Effector CD4-positive, alpha-beta T cell (primary cell): Measurements from ENCODE around the gene THSD8.
A peak's percentile ranks its signal among the peaks of the same experiment; 100 is the strongest.

Experiments used
- DNase-seq: peaks from one replicate; pipeline ENCODE4 v3.0.0-alpha.2; 2020

The THSD8 gene

DNA sequence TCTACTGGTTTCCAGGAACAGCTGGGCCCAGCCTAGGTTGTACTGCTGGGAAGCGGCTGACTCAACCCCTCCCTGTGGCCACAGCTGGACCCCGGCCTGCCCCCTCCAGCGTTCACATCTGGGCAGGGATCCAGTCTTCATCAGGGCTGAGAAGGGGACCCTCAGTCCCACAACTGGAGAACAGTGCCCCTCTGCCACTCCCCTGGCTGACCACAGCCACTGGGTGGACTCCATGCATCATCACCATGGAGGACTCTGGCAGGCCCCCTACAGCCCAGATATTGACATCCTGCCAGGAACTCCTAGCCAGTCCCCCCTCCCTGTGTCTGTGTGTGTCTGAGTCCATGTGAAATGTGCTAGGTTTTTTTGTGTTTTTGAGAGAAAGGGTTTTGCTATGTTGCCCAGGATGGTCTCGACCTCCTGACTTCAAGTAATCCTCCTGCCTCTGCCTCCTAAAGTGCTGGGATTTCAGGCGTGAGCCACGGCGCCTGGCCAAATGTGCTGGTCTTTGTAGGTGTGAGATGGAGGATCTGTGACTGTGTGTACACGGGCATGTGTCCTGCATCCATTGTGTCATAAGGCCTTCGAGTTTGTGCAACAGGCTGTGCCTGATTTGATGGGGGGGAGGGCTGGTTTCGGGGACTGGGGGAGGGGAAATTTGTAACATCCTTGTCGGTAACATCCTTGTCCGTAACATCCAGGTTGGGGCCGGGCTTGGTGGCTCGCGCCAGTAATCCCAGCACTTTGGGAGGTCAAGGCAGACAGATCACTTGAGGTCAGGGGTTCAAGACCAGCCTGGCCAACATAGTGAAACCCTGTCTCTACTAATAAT, 22.5 kb upstream of the THSD8 start:
- no peak for DNase-seq

DNA sequence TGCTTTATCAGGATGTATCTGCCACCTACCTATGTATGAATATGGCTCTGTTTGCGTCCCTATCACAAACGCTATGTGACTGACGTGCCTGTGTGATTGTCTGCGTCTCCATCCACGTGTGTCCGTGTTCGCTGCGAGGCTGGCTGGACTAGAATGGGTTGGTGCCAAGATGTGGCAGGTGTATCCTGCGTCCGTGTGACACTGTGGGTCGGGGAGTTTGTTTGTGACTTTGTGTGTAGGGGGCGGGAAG, 19.8 kb upstream of the THSD8 start:
- DNase-seq, result peak; percentile 91

DNA sequence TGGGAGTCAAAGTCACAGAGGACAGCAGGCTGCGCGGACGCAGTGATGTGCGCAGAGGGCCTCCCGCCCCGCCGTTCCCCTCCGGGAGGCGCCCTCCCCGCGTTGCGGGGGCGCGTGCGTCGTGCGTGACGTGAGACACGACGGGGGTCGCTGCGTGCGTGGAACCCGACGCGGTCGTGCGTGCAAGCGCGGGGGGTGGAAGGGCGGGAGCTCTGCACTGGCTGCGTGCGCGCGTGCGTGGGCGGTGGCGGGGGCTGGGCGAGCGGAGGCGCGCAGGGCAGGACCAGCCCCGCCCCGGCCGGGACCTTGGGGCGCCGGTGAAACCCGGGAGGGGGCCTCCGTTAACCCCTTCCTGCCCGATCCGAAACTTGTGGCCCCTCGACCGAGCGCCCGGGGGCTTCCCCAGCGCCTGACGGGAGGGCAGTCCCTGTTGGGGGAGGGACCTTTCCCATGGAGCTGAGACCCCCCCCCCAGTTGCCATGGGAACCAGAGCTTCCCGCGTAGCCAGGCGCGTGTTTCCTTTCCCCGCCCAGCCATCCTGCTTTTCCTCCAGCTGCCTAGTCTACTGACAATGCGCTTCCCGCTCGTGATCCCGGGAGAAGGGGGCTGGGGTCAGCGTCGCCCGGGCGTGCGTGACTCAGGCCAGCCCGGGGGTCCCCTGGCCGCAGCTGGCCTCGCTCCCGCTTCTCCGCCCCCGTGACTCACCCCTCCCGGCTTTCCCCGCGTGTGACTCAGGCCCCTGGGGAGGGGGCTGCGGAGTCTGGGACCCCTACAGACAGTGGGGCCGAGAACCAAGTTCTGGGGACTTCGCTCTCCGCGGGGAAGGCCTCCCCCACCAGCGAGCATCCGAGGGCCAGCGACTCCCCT, 19.2 kb upstream of the THSD8 start:
- DNase-seq, result peak; percentile 95

DNA sequence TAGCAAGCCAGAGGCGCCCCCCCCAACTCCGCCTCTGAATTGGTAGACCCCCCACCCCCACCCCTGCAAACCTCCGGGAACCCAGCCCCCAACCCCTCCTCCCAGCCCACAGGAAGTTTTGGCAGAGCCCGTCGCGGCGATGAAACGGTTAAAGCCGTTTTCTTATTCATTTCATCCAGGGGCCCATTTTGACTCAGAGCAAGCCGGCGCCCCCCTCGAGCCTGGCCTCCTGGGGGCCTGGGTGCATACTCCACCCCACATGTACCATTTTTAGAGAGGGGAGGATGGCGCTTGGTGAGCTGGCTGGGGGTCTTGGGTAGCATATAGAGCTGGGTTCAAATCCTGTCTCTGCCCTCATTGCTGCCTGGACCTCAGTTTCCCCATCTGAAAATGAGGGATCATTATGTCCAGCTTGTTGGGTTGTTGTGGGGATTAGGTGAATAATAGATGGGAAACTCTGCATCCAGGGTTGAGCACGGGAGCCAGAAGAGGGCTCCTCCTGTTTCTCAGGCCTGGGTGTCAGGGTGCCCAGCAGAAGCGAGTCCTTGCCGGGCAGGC, 18.5 kb upstream of the THSD8 start:
- peak; percentile 23 for DNase-seq

DNA sequence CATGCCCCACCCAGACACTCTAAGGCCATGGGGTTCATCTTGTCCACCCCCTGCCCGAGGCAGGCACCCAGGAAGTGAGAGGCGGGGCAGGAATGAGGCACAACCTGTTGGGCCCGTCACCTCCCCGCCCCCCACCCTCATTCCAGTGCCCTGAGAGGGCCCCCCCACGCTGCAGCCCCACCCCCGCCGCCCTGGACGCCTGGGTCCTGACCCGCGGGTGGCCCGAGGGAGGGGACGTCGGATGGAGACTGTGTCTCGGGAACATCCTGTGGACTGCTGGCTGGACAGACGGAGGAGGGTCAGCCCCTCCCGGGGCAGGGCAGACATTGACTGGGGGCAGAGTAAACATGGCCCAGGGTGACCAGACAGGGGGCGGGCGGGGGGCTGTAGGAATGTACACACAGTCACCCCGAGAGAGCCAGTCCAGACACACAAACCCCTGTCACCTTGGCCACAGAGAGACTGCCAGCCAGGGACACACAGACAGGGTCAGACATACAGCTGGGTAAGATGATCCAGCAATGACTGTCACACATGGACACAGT, 17.9 kb upstream of the THSD8 start:
- DNase-seq, result no peak

DNA sequence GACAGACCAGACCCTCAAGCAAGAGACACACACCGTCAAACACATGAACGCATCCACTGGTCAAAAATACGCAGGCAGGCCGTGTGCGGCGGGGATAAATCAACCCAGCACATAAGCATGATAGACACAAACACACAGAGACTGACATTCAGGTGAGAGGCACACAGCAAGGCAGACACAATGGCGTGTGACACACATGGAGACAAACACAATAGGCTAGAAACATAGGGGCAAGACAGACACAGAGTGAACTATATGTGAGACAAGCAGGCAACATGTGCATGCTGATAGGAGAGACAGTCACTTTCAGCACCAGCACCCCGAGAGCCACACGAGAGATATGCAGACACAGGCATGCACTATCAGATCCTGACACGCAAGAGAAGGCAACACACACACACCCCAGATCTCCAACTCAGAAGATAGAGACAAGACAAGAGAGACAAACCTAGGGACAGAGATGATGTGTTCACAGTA, 17.4 kb upstream of the THSD8 start:
- DNase-seq, result no peak

DNA sequence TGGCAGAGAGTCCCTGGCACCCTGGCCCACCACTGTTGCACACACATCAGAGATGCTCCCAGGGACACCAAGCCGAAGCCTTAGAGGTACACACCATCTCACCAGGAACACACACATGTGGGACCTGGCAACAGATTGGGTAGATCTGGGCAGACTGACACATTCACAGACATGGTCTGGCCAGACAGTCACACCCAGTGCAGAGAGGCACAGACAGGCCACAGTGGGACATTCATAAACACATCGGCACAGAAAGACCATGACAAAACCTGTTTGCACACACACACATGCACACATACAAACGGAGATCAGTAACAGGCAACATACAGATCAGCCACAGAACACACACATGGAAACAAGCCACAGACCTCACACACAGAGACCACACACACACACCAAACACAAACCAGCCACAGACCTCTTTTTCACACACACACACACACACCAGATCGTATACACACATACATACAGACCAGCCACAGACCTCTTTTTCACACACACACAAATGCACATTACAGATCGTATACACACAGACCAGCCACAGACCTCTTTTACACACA, 16.9 kb upstream of the THSD8 start:
- DNase-seq, result peak; percentile 34

DNA sequence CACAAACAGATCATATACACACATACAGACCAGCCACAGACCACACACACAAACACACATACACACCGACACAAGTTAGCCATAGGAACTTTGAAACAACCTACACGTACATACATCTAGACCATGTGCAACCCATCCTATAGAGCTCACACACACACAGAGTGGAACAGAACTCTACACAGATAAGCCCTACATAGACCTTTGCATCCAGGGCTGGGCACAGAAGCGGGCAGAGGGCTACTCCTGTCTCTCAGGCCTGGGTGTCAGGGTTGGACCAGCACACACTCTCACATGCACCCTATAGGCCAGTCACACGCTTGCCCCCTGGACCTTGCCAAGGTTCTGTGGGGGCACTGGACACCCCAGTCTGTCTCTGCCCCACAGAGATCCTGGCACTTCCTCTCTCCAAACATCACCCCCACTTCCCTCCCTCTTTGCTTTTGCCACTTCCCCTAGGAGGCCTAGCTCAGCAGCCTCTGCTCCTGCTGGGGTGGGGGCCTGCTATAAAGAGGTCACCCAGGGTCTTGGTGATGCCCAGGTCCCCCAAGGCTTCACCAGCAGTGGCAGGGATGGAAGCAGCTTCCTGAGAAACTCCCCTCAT, 16.3 kb upstream of the THSD8 start:
- no peak for DNase-seq

DNA sequence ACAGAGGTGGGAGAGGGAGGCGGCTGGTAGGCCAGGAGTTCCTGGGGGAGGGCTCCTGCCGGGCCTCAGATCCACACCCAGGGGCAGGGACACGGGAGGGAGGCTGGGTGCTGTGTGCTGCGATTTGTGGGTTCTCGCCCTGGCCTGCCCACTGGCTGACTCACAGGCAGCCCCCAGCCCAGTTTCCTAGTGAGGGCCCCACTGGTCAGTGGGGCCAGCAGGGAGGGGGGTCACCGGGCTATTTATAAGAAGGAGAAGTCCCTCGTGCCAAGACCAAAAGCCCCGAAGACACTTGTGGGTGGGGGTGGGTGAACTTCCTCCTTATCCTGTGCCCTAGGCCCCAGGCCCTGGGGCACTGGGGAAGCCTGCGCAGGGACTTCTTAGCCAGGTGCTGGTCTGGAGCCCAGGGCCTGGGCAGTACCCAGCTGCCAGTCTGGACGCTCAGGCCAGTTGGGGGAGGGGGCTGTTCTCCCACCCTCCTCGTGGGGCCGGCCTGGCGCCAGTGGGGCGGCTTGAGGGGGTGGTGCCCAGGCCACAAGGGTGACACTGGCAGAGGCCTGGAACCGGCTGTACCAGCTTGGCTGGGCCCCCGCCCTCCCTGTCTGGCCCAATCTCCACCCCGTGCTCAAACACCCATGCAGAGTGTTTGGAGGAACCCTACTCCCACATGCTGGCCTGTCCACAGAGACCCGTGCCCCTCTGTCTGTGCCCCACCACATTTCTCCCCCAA, 15.6 kb upstream of the THSD8 start:
- DNase-seq, result no peak

DNA sequence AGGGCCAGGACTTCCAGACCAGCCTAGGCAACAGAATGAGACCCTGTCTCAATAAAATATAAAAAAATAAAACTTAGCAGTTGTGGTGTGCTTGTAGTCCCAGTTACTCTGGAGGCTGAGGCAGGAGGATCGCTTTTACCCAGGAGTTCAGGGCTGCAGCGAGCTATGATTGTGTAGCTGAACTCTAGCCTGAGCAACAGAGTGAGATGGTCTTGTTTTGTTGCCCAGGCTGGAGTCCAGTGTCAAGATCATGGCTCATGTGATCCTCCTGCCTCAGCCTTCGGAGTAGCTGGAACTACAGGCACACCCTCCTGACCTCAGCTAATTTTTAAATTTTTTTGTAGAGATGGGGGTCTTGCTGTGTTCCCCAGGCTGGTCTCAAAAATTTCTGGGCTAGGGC, 14.9 kb upstream of the THSD8 start:
- no peak for DNase-seq

DNA sequence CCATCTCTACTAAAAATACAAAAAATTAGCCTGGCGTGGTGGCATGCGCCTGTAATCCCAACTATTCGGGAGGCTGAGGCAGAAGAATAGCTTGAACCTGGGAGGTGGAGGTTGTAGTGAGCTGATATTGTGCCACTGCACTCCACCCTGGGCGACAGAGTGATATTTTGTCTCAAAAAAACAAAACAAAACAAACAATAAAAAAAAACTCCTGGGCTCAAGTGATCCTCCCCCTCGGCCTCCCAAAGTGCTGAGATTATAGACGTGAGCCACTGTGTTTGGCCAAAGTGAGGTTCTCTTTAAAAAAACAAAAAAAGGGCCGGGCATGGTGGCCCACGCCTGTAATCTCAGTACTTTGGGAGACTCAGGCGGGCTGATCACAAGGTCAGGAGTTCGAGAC, 14.4 kb upstream of the THSD8 start:
- DNase-seq, result no peak

DNA sequence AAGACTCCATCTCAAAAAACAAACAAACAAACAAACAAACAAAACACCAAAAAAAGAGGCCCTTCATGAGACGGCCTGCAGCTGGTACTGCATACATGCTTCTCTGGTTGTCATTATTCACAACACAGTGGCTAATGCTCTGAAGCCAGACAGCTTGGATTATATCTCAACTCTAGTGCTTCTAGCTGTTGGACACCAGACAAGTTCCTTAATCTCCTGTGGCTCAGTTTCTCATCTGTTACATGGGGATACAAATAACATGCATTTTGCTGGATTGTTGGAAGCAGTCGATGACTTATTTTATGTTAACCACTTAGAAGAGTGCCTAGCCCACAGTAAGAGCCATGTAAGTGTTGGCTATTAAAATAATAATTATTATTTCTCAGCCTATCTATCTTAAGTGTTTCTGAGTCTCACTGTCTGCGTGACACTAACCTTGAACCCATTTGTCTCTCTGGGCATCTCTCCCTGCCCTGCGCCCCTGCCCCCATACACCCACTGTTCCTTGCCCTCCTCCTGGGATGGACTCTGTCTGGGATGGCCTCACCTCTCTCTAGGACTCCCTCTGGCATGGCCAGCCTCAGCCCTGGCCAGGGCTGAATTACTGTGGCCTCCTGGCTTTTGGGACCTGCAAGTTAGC, 13.7 kb upstream of the THSD8 start:
- no peak for DNase-seq

DNA sequence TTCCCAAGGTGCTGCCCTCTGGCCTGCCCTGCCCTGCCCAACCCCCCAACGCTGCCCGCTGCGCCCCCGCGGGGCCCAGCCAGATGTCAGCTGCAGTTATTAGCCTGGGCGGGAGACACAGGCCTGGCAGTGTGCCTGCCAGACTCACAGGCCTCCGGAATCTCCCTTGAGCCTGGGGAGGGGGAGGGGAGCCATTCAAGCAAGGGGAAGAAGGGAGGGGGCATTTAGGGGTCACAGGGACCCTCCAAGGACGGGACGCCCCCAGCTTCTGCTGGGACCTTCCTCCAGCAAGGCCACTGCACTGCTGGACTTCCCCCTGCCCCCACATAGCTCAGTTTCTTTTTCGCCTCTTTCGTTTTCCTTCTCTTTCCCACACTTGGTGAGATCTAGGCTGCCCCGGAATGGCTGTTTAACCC, 13.2 kb upstream of the THSD8 start:
- peak; percentile 56 for DNase-seq

DNA sequence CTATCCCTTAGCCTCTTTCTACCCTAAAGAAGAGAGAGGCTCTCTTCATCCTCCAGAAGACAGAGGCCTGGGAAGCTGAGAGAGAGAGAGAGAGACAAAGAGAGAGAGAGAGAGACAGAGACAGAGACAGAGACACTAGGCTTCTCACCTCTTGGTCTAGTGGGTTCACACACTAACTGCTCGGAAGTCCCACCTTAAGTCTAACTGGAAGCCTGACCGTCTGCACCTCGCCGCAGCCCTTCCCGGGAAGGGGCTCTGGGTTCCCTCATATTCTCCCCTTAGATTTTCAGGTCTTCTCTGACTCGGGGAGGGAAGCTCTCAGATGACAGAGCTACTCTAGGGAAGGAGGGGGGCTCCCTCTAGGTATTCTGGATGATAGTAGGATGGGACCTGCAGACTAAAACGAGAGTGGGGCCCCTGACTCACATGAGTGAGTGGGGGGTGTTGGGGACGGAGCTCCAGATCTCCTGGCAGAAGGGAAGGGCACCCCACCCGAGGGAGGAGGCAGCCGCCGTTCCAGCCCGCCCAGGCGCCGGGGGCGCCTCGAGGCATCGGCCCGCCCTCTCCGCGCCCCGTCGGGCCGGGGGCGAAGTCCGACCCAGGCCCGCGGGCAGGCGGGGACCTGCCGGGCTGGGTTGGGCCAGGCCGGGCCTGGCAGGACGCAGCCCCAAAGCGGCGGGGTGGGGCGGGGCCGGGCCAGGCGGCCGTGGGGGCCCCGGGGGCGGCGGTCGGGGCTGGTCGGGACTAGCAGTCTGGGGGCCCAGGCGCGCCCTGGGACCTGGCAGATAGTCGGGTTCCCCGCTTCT, 12.6 kb upstream of the THSD8 start:
- DNase-seq, result peak; percentile 28

DNA sequence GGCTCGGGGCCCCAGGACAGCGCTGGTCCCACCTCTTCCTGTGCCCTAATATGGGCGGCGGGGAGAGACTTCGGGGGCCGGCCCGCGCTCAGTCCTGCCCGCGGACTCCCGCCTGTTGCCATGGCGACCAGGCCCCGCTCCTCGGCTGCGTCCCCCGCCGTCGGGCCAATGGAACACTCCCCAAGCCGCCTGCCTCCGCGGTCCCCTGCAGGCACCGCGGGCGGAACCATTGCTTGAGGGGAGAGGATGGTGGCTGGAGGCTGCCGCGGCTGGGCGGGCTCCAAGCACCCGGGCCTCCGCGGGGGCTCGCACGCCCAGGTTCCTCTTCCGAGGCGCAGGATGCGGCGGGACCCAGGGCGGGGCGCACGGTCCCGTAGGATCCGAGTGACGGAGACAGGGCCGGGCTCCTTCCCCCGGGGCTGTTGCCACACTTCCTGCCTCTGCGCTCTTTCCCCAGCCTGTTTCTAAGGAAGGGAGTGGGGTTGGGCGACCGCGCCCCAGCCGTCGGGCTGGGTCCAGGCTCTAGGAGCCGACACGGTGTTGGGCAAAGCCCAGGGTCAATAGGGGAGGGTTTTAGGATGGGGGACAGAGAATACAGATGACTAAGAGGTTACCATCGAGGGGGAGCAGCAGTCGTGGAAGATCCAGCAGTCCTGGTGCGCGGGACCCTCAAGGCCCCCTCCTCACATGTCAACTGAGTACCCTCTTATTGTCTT, 11.8 kb upstream of the THSD8 start:
- DNase-seq, result peak; percentile 86

DNA sequence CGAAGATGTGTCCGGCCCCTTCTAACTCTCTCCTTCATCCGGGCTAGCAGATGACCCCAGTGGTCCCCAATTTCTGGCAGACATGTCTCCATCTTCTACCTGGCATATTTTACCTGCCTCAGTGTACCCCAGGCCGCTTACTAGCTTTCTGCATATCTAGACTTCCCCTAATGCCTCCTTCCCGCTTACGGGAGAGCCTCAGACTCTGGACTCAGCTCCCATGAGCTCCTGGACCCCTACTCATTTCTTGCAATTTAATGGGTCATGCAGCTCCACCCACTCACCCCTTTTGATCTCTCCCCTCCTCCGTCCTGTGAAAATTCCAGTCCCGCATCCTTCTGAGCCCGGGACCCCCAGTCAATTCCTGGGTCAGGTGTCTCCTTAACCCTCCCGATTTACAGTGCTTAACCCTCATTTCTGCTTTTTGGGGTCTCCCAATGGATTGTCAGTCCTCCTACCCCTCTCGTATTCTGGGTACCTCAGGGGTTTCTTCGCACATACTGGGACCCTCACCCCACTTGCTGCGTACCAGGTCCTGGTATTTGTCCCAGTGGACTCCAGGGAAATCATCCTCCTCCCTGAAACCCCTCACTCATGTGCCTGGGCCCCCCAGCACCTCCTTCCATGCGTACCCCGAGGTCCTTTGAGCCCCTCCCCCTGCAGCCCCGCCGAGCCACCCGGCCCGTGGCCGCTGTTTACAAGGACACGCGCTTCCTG, 11.1 kb upstream of the THSD8 start:
- DNase-seq, result no peak

DNA sequence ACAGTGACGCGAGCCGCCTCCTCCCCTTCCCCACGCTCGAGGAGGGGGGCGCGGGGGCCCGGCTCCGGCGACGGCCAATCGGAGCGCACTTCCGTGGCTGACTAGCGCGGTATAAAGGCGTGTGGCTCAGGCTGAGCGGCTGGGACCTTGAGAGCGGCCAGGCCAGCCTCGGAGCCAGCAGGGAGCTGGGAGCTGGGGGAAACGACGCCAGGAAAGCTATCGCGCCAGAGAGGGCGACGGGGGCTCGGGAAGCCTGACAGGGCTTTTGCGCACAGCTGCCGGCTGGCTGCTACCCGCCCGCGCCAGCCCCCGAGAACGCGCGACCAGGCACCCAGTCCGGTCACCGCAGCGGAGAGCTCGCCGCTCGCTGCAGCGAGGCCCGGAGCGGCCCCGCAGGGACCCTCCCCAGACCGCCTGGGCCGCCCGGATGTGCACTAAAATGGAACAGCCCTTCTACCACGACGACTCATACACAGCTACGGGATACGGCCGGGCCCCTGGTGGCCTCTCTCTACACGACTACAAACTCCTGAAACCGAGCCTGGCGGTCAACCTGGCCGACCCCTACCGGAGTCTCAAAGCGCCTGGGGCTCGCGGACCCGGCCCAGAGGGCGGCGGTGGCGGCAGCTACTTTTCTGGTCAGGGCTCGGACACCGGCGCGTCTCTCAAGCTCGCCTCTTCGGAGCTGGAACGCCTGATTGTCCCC, 10.4 kb upstream of the THSD8 start, which contains the start of gene JUNB:
Gene JUNB, plus strand, starts transcription at position 142 of the 706 bp plus-strand sequence. Its CDS starts 286 bp downstream, at position 428.
- peak; percentile 97 for DNase-seq
